Choroid plexus epithelial cell (primary cell): ENCODE results near the gene SLC12A6.
"Not testable (repeated sequence)": the region's sequence is repeated elsewhere in the genome, so short reads cannot be mapped to it uniquely, and the experiment has no call there.

Source experiments
- DNase-seq: peaks from one replicate; pipeline ENCODE4 v3.0.0-alpha.2; 2010; ENCODE audit warnings: low read depth
- H3K4me3 ChIP-seq: 2 replicates; pipeline ENCODE4 v1.5.1; 2011; ENCODE audit warnings: low read depth, mild to moderate bottlenecking, control low read depth, low read length, moderate library complexity
- CTCF ChIP-seq: conservative IDR thresholded peaks from 2 replicates; pipeline ENCODE4 v1.5.1; 2011; ENCODE audit warnings: low read depth, mild to moderate bottlenecking, control low read depth, inconsistent platforms, low read length, moderate library complexity

The SLC12A6 gene

DNA sequence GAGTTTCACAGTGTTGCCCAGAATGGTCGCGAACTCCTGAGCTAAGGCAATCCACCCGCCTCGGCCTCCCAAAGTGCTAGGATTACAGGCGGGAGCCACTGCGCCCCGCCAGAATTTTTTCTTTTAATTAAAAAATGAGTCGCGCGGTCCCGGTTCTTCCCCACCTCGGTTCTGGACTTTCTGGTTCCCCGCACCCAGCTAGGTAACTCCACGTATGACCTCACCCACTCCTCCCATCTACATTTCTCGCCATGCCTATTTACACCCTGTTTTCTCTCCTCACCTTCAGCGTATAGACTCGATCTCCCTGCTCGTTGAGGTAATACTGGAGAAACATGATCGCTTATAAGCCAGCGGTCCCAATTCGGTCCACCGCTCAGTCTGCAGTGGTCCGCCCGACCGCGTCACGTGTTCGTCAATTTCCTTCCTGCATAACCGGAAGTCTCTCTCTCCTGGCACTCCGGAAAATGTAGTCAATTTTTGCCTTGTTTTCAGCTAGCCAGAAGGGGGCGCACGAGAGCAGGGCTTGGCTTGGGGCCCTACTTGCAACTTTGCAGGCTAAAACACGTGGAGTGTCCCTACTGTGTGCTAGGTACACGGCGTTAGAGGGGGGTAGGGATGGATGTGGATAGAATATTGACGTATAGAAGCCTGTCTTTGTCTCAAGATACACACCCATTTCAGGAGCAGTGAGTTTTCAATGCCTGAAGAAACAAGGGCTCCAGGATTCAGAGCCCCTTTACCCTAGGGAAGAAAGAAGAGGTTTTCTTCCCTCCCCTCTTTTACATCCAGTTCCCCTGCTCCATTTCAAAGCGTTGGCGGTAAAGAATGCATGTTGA is 5.4 kb upstream of the SLC12A6 start, which contains the start of the genes NOP10 and NUTM1:
TSS of gene NOP10 (minus strand) at position 400 of the 839 bp plus-strand sequence. CDS start at position 337, 63 bp downstream.
TSS of gene NUTM1 (plus strand) at position 579 of the 839 bp plus-strand sequence. CDS start 382 bp downstream, outside the sequence.
- DNase-seq = peak; percentile 96
- peak; percentile 99 for TF ChIP-seq CTCF
- peak within 1 kb of the TSS; percentile 94 for H3K4me3 ChIP-seq

DNA sequence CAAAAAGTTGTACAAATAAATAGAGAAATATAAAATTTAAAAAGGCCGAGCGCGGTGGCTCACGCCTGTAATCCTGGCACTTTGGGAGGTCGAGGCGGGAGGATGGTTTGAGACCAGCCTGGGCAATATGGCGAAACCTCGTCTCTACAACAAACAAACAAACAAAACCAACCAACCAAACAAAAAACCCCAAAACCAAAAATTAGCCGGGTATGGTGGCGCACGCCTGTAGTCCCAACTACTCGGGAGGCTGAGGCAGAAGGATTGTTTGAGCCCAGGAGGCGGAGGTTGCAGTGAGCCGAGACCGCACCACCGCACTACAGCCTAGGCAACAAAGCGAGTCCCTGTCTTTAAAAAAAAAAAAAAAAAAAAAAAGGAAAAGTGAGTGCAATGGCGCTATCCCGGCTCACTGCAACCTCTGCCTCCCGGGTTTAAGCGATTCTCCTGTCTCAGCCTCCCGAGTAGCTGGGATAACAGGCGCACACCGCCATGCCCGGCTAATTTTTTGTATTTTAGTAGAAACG is 4.7 kb upstream of the SLC12A6 start:
- H3K4me3 ChIP-seq = peak overlapping the region; percentile 94
- not testable (repeated sequence) for DNase-seq

DNA sequence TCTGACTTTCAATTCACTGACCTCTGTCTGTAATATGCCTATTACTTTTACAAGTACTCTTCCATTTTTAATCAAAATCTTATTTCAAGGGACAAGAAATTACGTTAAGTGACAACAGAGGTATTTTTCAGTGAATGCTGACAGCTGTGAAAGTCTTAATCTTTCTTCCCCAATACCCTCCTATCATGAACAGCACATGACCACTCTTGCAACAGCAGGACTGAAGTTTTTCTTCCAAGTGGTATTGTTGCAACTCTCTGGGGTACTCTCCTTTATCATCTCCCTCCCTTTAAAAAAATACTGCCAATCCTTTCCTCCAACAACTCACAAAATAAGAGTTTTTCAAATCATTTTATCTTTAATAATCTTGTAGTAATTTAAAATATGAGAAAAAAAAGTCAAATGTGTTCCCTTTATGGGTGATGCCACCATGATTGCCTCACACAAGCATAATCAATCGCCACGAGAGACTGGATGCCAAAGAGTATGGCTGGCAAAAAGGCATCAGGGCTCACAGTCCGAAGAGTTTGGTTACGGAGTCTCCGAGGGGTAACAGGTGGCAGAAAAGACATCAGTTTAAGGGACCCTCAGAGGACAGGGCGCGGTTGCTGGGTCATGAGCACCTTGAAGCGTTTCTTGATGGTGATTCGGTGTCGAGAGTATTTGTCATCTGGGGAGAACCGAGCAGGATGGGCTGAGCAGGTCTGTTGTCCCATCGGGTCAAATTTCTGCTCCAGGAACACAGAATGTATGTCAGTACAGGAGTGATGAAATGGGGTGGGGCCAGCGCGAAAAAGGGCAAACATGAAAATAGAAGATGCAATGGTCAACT is 4.0 kb upstream of the SLC12A6 start:
- peak overlapping the region; percentile 94 for H3K4me3 ChIP-seq
- no peak for DNase-seq
- TF ChIP-seq CTCF = no peak

DNA sequence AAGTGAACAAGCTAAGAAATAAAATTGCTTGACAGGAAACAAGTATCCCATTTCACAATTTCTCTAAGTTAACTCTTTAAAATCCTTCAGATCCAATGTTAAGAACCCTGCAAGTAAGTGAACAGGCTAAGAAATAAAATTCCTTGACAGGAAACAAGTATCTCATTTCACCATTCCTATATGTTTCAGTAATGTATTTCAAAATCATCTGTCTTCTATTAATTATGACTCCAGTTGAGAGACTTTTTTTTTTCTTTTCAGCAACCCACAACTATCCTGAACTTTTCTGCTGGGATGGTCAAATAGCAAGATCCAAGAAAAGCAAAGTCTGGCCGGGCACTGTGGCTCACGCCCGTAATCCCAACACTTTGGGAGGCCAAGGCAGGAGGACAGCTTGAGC is 2.4 kb upstream of the SLC12A6 start:
- no peak overlapping the region for H3K4me3 ChIP-seq
- DNase-seq = no peak
- no peak for TF ChIP-seq CTCF

DNA sequence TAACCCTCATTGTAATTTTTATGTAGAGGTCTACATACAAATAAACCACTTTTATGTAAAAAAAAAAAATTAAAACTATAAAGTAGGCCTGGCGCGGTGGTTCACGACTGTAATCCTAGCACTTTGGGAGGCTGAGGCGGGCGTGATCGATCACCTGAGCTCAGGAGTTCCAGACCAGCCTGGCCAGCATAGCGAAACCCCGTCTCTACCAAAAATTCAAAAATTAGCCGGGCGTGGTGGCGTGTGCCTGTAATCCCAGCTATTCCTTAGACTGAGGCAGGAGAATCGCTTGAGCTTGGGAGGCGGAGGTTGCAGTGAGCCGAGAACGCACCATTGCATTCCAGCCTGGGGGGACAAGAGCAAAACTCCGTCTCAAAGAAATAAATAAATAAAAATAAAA is 766 bp upstream of the SLC12A6 start:
- no peak for DNase-seq
- TF ChIP-seq CTCF = no peak
- H3K4me3 ChIP-seq = peak overlapping the region; percentile 94

DNA sequence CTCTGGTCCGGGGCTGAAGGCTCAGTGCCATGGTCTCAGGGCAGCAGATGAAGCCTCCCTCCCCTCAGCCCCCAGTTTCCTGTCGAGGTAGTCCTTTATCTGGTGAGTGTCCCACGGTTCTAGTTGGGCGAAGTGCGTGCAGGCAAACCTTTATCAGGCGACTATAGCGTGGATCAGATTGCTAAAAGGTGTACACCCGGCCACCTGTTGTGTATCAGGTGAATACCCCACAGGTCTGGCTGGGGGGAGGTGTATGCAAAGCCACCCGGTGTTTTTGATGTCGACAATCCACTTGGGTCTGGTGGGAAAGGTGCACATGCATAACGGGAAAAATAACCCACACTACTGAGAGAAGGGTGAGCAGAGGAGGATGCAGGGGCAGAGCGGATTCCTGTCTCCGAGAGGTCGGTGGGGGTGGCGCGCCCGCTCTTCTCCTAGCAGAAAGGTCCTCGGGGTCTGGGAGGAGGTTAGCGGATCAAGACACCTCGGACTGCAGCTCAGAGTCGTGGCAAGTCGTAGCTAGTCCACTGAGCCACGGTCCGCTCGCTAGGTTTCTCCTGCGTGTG is 507 bp downstream of the SLC12A6 start:
- H3K4me3 ChIP-seq = peak overlapping the region; percentile 94
- peak; percentile 7 for DNase-seq
- TF ChIP-seq CTCF = no peak
